CD4-positive, alpha-beta T cell treated with Interleukin-6 for 4 hours (primary cell): ENCODE data around the gene TLE1.
"Not testable (repeated sequence)": the region's sequence is repeated elsewhere in the genome, so short reads cannot be mapped to it uniquely, and the experiment has no call there.

Source experiments
- DNase-seq: peaks from one replicate; pipeline ENCODE4 v3.0.0-alpha.2; 2020; ENCODE audit warnings: mixed read lengths

TLE1 gene

GRCh38 chr9:81621785-81622259 lies 67.5 kb downstream of the TLE1 start:
- no peak for DNase-seq

GRCh38 chr9:81621118-81621517 lies 68.2 kb downstream of the TLE1 start:
- no peak for DNase-seq

DNA sequence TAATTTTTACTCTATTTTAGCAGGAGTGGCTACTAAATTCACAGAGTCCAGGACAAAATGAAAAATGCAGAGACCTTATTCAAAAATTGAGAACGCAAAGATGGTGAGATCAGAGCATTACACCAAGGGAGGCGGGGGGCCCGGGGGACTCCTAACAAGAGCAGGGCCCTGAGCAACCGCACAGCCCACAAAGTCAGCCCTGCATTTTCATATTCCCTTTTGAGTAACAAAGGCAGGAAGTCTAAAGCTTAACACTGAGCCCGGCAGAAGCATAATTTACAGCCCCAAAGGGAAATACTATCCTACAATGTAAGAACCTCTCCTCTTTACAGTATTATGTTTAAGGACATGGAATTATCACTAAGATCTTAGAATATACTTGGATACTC lies 69.4 kb downstream of the TLE1 start:
- no peak for DNase-seq

DNA sequence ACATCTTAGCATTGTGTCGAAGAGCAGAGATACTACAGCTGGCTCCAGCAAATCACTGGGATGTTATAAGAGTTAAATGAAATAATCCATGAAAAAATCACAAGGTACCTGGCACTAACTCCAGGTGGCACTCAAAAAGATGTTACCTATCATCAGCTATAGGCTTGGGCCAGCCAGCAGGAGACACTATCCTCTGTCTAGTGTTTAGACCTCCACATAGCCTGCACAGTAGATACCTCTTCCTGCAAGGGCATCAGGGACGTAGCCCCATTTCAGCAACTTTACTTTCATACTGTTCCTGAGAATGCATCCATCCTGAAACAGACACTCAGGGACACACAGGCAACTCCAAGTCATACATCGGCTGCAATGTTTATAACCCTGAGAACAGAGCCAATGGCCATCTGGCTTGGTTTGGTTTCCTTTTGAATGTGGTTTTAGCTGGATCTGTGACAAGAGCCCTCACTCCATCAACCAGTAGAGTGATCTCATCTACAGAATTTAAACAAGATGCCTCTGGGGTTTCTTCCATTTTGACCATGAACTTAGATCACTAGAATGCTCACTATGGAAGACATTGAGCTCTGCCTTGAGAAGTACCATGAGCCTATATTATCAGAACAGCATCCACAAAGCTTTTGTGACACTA lies 69.9 kb downstream of the TLE1 start:
- no peak for DNase-seq

DNA sequence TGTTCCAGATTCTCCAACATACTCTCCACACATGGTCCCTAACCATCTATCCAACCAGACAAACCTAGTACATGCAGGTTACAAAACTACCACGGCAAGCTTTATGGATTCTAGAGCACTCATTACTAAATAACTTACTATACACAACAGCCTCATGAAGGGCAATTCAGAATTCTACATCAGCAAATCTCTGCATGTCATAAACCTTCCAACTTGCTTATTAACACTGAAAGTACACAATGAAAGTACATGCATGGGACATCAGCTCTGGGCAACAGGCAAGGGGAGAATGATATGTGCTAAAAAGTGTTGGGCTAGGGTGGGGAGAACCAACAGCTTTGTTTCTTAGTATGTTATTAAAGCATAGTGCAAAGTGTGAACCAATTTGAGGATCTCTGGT lies 70.4 kb downstream of the TLE1 start:
- DNase-seq = no peak

DNA sequence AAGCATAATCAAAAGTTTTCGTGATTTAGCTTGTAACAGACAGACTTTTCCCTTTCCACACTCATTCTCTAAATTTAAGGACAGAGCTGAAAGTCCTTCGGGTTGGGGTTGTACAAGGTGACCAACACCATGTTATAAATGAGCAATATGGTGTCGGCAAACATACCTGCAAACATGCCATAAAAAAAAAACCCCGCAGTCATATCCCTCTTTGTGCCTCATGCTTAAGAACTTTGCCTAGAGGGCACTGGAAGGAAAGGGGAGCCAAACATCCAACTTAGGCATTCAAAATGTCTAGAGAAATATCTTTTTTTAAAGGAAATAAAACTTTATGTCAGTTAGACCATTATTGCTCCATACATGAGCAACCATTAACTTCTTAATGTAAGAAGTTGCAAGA lies 73.2 kb downstream of the TLE1 start:
- DNase-seq = no peak

DNA sequence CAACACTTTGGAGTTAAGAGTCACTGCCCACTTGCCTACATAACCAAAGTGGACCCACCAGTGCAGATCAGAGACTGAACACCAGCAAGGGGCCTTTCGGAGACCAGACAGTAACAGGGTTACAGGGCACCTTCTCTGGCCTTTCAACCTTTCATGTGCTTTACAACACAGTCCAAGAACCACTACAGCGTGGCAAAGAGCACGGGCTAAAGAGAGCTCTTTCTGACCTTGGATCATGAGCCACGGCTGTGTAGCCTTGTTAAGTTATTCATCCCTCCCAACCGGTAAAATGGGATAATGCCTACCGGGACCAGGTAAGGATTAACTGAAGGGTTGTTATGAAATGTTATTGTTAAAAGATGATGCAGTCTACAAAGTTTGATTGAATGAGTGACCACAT lies 75.0 kb downstream of the TLE1 start:
- DNase-seq = no peak

GRCh38 chr9:81613002-81613812 lies 76.1 kb downstream of the TLE1 start:
- no peak for DNase-seq

GRCh38 chr9:81611664-81612063 lies 77.7 kb downstream of the TLE1 start:
- no peak for DNase-seq

DNA sequence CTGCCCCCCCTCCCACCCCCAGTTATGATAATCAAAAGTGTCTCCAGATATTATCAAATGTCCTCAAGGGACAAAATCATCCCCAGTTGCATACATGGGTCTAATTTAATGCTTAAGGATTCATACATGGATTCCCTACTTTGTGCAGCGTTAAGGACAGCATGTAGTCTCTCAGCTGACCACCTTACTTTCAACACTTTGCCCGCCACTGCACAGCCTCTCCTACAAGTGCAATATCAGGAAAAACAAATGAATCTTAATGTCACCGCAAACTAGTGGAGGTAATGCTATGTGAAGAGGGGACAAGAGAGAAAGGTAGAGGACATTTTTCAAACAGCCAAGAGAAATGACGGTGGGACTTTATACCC lies 78.6 kb downstream of the TLE1 start:
- no peak for DNase-seq

GRCh38 chr9:81609782-81610739 lies 79.3 kb downstream of the TLE1 start:
- DNase-seq = no peak

GRCh38 chr9:81608289-81608657 lies 81.1 kb downstream of the TLE1 start:
- DNase-seq = no peak

DNA sequence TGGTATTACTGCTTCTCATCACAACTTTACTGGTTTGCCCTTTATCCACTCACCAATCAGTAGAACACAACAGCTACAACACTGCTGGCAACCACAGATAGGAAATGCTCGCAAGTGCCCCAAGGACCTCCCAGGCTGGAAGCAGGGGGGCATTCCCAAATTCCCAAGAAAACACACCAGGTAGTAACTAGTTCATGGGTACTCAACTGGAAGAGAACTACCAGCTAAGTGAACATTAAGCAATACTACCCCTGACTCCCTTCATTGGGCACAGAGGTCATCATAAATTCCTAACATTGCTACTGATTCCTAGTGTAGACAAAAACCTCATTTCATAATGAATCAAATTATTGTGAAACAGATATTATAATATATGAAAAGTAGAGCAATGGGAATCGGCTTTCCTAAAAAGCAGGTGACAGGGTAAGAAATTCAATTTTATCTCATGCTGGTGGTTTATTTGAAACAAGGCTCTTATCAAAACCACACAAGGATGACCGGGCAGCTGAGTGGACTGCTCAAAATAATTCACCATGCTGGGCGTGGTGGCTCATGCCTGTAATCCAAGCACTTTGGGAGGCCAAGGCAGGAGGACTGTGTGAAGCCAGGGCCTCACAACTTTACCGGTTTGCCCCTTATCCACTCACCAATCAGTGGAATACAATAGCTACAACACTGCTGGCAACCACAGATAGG lies 81.6 kb downstream of the TLE1 start:
- no peak for DNase-seq

GRCh38 chr9:81606261-81606660 lies 83.1 kb downstream of the TLE1 start:
- DNase-seq = not testable (repeated sequence)

DNA sequence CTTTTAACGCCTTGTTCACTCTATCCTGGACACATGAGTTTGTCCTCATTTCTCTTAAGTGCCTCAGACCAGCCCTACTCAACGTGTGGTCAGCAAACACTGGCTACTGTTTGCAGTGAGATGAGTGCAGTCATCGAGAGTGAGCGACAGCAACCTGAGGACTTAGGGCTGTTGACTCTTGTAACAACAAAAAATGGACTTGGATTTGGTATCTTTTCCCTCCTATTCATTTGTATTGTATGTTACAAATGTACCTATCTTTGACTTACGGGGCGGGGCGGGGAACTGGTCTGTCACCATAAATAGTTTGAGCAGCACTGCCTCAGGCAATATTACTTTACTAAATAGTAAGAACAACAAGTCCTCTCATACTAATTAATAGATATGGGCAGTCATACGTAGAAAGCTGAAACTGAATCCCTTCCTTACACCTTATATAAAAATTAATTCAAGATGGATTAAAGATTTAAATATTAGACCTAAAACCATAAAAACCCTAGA lies 84.1 kb downstream of the TLE1 start:
- no peak for DNase-seq

- no peak for DNase-seq
These were observed 84.8 kb downstream of the TLE1 start for GRCh38 chr9:81604306-81605169.

- DNase-seq = no peak
These were observed 86.3 kb downstream of the TLE1 start for GRCh38 chr9:81602887-81603680.

GRCh38 chr9:81601639-81602623 lies 87.4 kb downstream of the TLE1 start:
- no peak for DNase-seq

GRCh38 chr9:81600631-81601030 lies 88.7 kb downstream of the TLE1 start:
- no peak for DNase-seq
